HEK293T (cell line): ENCODE measurements around the gene KDM4C.
"Not testable (repeated sequence)": the region's sequence is repeated elsewhere in the genome, so short reads cannot be mapped to it uniquely, and the experiment has no call there.

Experiments
- CTCF ChIA-PET: fragments of 350-600 bp; formaldehyde crosslinking; extraction: SDS; loops from one replicate; lab custom pipeline; 2021; ENCODE audit warnings: antibody characterized with exemption, inconsistent platforms; lab: Yijun Ruan, JAX
- POLR2A ChIA-PET: fragments of 350-600 bp; formaldehyde crosslinking; extraction: SDS; loops from one replicate; lab custom pipeline; 2020; ENCODE audit warnings: antibody characterized with exemption, inconsistent platforms; lab: Yijun Ruan, JAX
- DNase-seq: peaks from one replicate; pipeline ENCODE4 v3.0.0; 2012; ENCODE audit warnings: mixed read lengths; ENCODE audit errors: extremely low spot score
- ARNT ChIP-seq: fragments of 450-650 bp; IDR thresholded peaks from 2 replicates; pipeline ENCODE4 v1.6.1; 2017; ENCODE audit warnings: mild to moderate bottlenecking
- BHLHE40 ChIP-seq: fragments of 450-650 bp; IDR thresholded peaks from 2 replicates; pipeline ENCODE4 v1.6.1; 2016; ENCODE audit warnings: mild to moderate bottlenecking, moderate library complexity, borderline replicate concordance
- CTBP1 ChIP-seq: fragments of 450-650 bp; IDR thresholded peaks from 2 replicates; pipeline ENCODE4 v1.6.1; 2016; ENCODE audit warnings: borderline replicate concordance
- ELF4 ChIP-seq: fragments of 450-650 bp; IDR thresholded peaks from 2 replicates; pipeline ENCODE4 v1.6.1; 2017; ENCODE audit warnings: antibody characterized with exemption
- FOXA1 ChIP-seq: fragments of 450-650 bp; IDR thresholded peaks from 2 replicates; pipeline ENCODE4 v1.6.1; 2016; ENCODE audit warnings: mild to moderate bottlenecking
- FOXK2 ChIP-seq: fragments of 450-650 bp; IDR thresholded peaks from 2 replicates; pipeline ENCODE4 v1.6.1; 2016; ENCODE audit warnings: mild to moderate bottlenecking
- FOXM1 ChIP-seq: fragments of 450-650 bp; IDR thresholded peaks from 2 replicates; pipeline ENCODE4 v1.6.1; 2017; ENCODE audit warnings: mild to moderate bottlenecking, borderline replicate concordance
- HDGF ChIP-seq: fragments of 450-650 bp; IDR thresholded peaks from 2 replicates; pipeline ENCODE4 v1.6.1; 2017; ENCODE audit warnings: antibody characterized with exemption, borderline replicate concordance
- L3MBTL2 ChIP-seq: fragments of 450-650 bp; conservative IDR thresholded peaks from 2 replicates; pipeline ENCODE4 v1.6.1; 2016; ENCODE audit warnings: mild to moderate bottlenecking
- LEF1 ChIP-seq: fragments of 450-650 bp; IDR thresholded peaks from 2 replicates; pipeline ENCODE4 v1.6.1; 2017; ENCODE audit warnings: mild to moderate bottlenecking, borderline replicate concordance
- NFRKB ChIP-seq: fragments of 450-650 bp; IDR thresholded peaks from 2 replicates; pipeline ENCODE4 v1.6.1; 2016; ENCODE audit warnings: mild to moderate bottlenecking, moderate library complexity
- PKNOX1 ChIP-seq: fragments of 450-650 bp; IDR thresholded peaks from 2 replicates; pipeline ENCODE4 v1.6.1; 2016
- SP1 ChIP-seq: fragments of 450-650 bp; IDR thresholded peaks from 2 replicates; pipeline ENCODE4 v1.6.1; 2017
- SUZ12 ChIP-seq: fragments of 450-650 bp; IDR thresholded peaks from 2 replicates; pipeline ENCODE4 v1.6.1; 2016; ENCODE audit warnings: mild to moderate bottlenecking
- TARDBP ChIP-seq: fragments of 450-650 bp; IDR thresholded peaks from 2 replicates; pipeline ENCODE4 v1.6.1; 2016
- ZNF384 ChIP-seq: fragments of 450-650 bp; IDR thresholded peaks from 2 replicates; pipeline ENCODE4 v1.6.1; 2016

KDM4C gene

GRCh38 chr9:6739218-6739617, 18.6 kb upstream of the KDM4C start:
- TF ChIP-seq FOXK2 (no peak), TARDBP (no peak), PKNOX1 (no peak), FOXM1 (no peak), BHLHE40 (no peak), L3MBTL2 (no peak), HDGF (no peak), SUZ12 (no peak), LEF1 (no peak), CTBP1 (no peak), SP1 (no peak), ZNF384 (no peak), NFRKB (no peak)
- POLR2A ChIA-PET = interaction anchor here (0.6 kb wide), 1 partner anchor 168 kb away, joined by 3 read pairs; no protein-coding TSS in a partner anchor
- CTCF ChIA-PET = no interaction called here
- DNase-seq = peak; percentile 8

GRCh38 chr9:6748861-6749260, 8.9 kb upstream of the KDM4C start:
- POLR2A ChIA-PET, CTCF ChIA-PET, DNase-seq: not testable (repeated sequence)

GRCh38 chr9:6754861-6755260, 2.9 kb upstream of the KDM4C start:
- POLR2A ChIA-PET, DNase-seq, CTCF ChIA-PET: not testable (repeated sequence)

- TF ChIP-seq FOXA1 (no peak), NFRKB (no peak), ELF4 (no peak), ARNT (no peak), SUZ12 (no peak), CTBP1 (no peak), PKNOX1 (no peak), FOXM1 (no peak), SP1 (no peak), ZNF384 (no peak), BHLHE40 (no peak), FOXK2 (no peak), L3MBTL2 (no peak)
- ChIA-PET POLR2A (interaction anchor here (0.9 to 3.1 kb wide), 3 partner anchors 23 to 75 kb away, joined by 3 to 17 read pairs (median 4); no protein-coding TSS in a partner anchor), CTCF (no interaction called here)
- DNase-seq = peak; percentile 25
Measured at GRCh38 chr9:6757132-6757455, 679 bp upstream of the KDM4C start.

- no peak for TF ChIP-seq PKNOX1
- TF ChIP-seq L3MBTL2 = no peak
- TF ChIP-seq FOXK2 = no peak
- TF ChIP-seq LEF1 = no peak
- no peak for TF ChIP-seq NFRKB
- no peak for TF ChIP-seq SP1
- no peak for TF ChIP-seq CTBP1
- TF ChIP-seq ZNF384 = no peak
- TF ChIP-seq BHLHE40 = no peak
- no peak for TF ChIP-seq FOXM1
- no peak for TF ChIP-seq HDGF
- TF ChIP-seq TARDBP = no peak
- TF ChIP-seq FOXA1 = no peak
- TF ChIP-seq ELF4 = no peak
- TF ChIP-seq SUZ12 = no peak
Measured at GRCh38 chr9:6758248-6758497, 400 bp downstream of the KDM4C start.

GRCh38 chr9:6758498-6759184, 868 bp downstream of the KDM4C start:
- ChIA-PET CTCF (no interaction called here), POLR2A (interaction anchor here (0.8 to 3.1 kb wide), 7 partner anchors 9 to 130 kb away, joined by 3 to 17 read pairs (median 5); no protein-coding TSS in a partner anchor)
- peak; percentile 16 for DNase-seq

More at GRCh38 chr9:6758248-6758497, 400 bp downstream of the KDM4C start:
- no peak for DNase-seq
- CTCF ChIA-PET = no interaction called here
- POLR2A ChIA-PET = interaction anchor here (0.8 to 3.1 kb wide), 11 partner anchors 10 to 359 kb away, joined by 3 to 17 read pairs (median 5); no protein-coding TSS in a partner anchor

More at GRCh38 chr9:6758498-6759184, 868 bp downstream of the KDM4C start:
- no peak for TF ChIP-seq SUZ12
- 0 out of 2 replicates have a peak, but pooled peaks have one; percentile 8 for TF ChIP-seq L3MBTL2
